Peyer's patch (tissue), 4 donors: ENCODE results near the gene TUBB3. TPM values are rescaled to one million over a fixed set of nuclear protein-coding genes. Genes with fewer than 3 reads are reported as not detected.

Source experiments
- DNase-seq, 3 donors: peaks; one replicate each; pipeline ENCODE4 v3.0.0-alpha.2; 2017 to 2019
- H3K27ac ChIP-seq, 4 donors: fragments of 200-600 bp; sonication (generic); one replicate each; pipeline ENCODE4 v1.5.1; 2016 to 2019
- H3K27me3 ChIP-seq, 2 donors: fragments of 200-600 bp; sonication (generic); one replicate each; pipeline ENCODE4 v1.5.1; 2019
- H3K36me3 ChIP-seq, 3 donors: fragments of 200-600 bp; sonication (generic); one replicate each; pipeline ENCODE4 v1.5.1; 2016 to 2019
- H3K4me1 ChIP-seq, 4 donors: fragments of 200-600 bp; sonication (generic); one replicate each; pipeline ENCODE4 v1.5.1; 2016 to 2019
- H3K4me3 ChIP-seq, 4 donors: fragments of 200-600 bp; sonication (generic); 1 replicate in 3 of 4; 2 replicates in 1 of 4; pipeline ENCODE4 v1.5.1; 2016 to 2019; ENCODE audit warnings: mild to moderate bottlenecking in 1 of 4
- H3K9me3 ChIP-seq, 4 donors: fragments of 200-600 bp; sonication (generic); one replicate each; pipeline ENCODE4 v1.5.1; 2016 to 2019; ENCODE audit warnings: mild to moderate bottlenecking in 1 of 4
- POLR2A ChIP-seq, 2 donors: fragments of 450-650 bp; IDR thresholded peaks; one replicate each; pipeline ENCODE4 v1.5.1; 2017; ENCODE audit warnings: antibody characterized with exemption in 2 of 2, mild to moderate bottlenecking in 2 of 2, moderate library complexity in 2 of 2
- total RNA-seq, 4 donors: library from RNA; depleted of rRNA; stranded (reverse); fragments of >200 nt; gene quantifications; one replicate each; pipeline ENCODE4 v1.1.0, GENCODE V29; 2016
- TF ChIP-seq, protein P1 (sequence below), 6 experiments: fragments of 450-650 bp in 4 of 6; fragments of 200-600 bp in 2 of 6; sonication (generic) in 1 of 6; IDR thresholded peaks; one replicate each; pipeline ENCODE4 v1.5.1; 2017 to 2019; ENCODE audit warnings: antibody characterized with exemption in 6 of 6, mild to moderate bottlenecking in 3 of 6, moderate library complexity in 1 of 6

Gene TUBB3
- total RNA-seq, 4 donors from 2014 or later: 2.1 to 12.4 (median 4.6) TPM

- no peak overlapping the region for H3K4me3 ChIP-seq
- TF ChIP-seq, protein P1, sequence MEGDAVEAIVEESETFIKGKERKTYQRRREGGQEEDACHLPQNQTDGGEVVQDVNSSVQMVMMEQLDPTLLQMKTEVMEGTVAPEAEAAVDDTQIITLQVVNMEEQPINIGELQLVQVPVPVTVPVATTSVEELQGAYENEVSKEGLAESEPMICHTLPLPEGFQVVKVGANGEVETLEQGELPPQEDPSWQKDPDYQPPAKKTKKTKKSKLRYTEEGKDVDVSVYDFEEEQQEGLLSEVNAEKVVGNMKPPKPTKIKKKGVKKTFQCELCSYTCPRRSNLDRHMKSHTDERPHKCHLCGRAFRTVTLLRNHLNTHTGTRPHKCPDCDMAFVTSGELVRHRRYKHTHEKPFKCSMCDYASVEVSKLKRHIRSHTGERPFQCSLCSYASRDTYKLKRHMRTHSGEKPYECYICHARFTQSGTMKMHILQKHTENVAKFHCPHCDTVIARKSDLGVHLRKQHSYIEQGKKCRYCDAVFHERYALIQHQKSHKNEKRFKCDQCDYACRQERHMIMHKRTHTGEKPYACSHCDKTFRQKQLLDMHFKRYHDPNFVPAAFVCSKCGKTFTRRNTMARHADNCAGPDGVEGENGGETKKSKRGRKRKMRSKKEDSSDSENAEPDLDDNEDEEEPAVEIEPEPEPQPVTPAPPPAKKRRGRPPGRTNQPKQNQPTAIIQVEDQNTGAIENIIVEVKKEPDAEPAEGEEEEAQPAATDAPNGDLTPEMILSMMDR (IDR thresholded peaks at IDR 0.05): no peak
- DNase-seq: no peak
- H3K27ac ChIP-seq: no peak overlapping the region
- H3K36me3 ChIP-seq: peaks cover 0 to 80% (median 0%) of the 10 kb centered on the region in 3 donors
- H3K9me3 ChIP-seq: no peaks in the 10 kb centered on the region
- no peaks in the 10 kb centered on the region for H3K27me3 ChIP-seq
- peaks cover 0 to 1% (median 0%) of the 10 kb centered on the region in 4 donors for H3K4me1 ChIP-seq
Observed at GRCh38 chr16:89904606-89905510, 18.3 kb upstream of the TUBB3 start.

GRCh38 chr16:89905511-89906139 is 17.5 kb upstream of the TUBB3 start:
- Histone ChIP-seq H3K27me3 (no peaks in the 10 kb centered on the region), H3K9me3 (no peaks in the 10 kb centered on the region), H3K36me3 (peaks cover 0 to 77% (median 0%) of the 10 kb centered on the region in 3 donors), H3K4me1 (peaks cover 0 to 6% (median 0%) of the 10 kb centered on the region in 4 donors), H3K27ac (no peak overlapping the region), H3K4me3 (no peak overlapping the region)
- TF ChIP-seq POLR2A (IDR thresholded peaks at IDR 0.05): no peak
- TF ChIP-seq, protein P1 (IDR thresholded peaks at IDR 0.05): no peak
- no peak for DNase-seq

- peaks cover 0 to 6% (median 0%) of the 10 kb centered on the region in 4 donors for H3K4me1 ChIP-seq
- peaks cover 0 to 78% (median 0%) of the 10 kb centered on the region in 3 donors for H3K36me3 ChIP-seq
- no peak for DNase-seq
- no peak overlapping the region for H3K27ac ChIP-seq
- no peak overlapping the region for H3K4me3 ChIP-seq
- no peak for TF ChIP-seq POLR2A (IDR thresholded peaks at IDR 0.05)
- TF ChIP-seq, protein P1 (IDR thresholded peaks at IDR 0.05): no peak
- H3K27me3 ChIP-seq: no peaks in the 10 kb centered on the region
- no peaks in the 10 kb centered on the region for H3K9me3 ChIP-seq
Observed at GRCh38 chr16:89906140-89907025, 16.8 kb upstream of the TUBB3 start.

DNA sequence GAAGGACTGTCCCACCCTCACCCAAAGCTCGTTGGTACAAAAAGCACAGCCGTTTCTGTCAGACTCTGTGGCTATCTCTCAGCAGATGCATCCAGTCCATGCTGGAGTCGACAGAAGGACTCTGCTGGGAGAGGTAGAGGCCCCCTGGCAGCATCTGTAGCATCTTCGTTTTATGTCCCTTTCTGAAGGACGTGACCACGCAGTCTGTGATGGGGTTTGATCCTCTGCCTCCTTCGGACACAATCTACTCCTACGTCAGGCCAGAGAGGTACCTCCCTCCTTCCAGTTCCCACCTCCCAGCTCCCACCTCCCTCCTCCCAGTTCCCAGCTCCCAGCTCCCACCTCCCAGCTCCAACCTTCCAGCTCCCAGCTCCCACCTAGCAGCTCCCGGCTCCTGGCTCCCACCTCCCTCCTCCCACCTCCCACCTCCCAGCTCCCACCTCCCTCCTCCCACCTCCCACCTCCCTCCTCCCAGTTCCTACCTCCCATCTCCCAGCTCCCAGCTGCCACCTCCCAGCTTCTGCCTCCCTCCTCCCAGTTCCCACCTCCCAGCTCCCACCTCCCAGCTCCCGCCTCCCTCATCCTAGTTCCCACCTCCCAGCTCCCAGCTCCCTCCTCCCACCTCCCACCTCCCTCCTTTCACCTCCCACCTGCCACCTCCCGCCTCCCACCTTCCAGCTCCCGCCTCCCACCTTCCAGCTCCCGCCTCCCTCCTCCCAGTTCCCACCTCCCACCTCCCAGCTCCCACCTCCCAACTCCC is 15.9 kb upstream of the TUBB3 start:
- H3K27me3 ChIP-seq: no peaks in the 10 kb centered on the region
- H3K4me3 ChIP-seq: no peak overlapping the region
- no peak for DNase-seq
- peaks cover 0 to 6% (median 0%) of the 10 kb centered on the region in 4 donors for H3K4me1 ChIP-seq
- TF ChIP-seq, protein P1 (IDR thresholded peaks at IDR 0.05): no peak
- TF ChIP-seq POLR2A (IDR thresholded peaks at IDR 0.05): no peak
- H3K9me3 ChIP-seq: no peaks in the 10 kb centered on the region
- no peak overlapping the region for H3K27ac ChIP-seq
- peaks cover 0 to 81% (median 0%) of the 10 kb centered on the region in 3 donors for H3K36me3 ChIP-seq
